NB4 (cell line): ENCODE measurements around the gene BAZ2A.
"Not testable (repeated sequence)": the region's sequence is repeated elsewhere in the genome, so short reads cannot be mapped to it uniquely, and the experiment has no call there.

Experiments used
- DNase-seq: peaks from one replicate; pipeline ENCODE4 v3.0.0; 2010; ENCODE audit warnings: low read depth
- H3K4me3 ChIP-seq: one replicate; pipeline ENCODE4 v1.5.1; 2011; ENCODE audit warnings: mild to moderate bottlenecking, low read depth, low read length, moderate library complexity
- CTCF ChIP-seq: IDR thresholded peaks from one replicate; pipeline ENCODE4 v1.5.1; 2012; ENCODE audit warnings: low read depth, low read length
- MYC ChIP-seq: IDR thresholded peaks from 2 replicates; pipeline ENCODE4 v1.6.1; 2011; ENCODE audit warnings: low read depth, low read length
- POLR2A ChIP-seq: IDR thresholded peaks from 2 replicates; pipeline ENCODE4 v1.6.1; 2011; ENCODE audit warnings: mild to moderate bottlenecking; ENCODE audit not compliant: insufficient read length; ENCODE audit errors: extremely low read depth
- TF ChIP-seq, protein P1 (sequence below): IDR thresholded peaks from 2 replicates; pipeline ENCODE4 v1.6.1; 2011; ENCODE audit warnings: low read depth, low read length

BAZ2A gene

GRCh38 chr12:56670836-56671235 is 40.7 kb upstream of the BAZ2A start:
- TF ChIP-seq, protein P1, sequence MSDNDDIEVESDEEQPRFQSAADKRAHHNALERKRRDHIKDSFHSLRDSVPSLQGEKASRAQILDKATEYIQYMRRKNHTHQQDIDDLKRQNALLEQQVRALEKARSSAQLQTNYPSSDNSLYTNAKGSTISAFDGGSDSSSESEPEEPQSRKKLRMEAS: no peak
- TF ChIP-seq POLR2A: no peak
- TF ChIP-seq MYC: no peak
- TF ChIP-seq CTCF: no peak
- no peak for DNase-seq
- H3K4me3 ChIP-seq: no peak overlapping the region

DNA sequence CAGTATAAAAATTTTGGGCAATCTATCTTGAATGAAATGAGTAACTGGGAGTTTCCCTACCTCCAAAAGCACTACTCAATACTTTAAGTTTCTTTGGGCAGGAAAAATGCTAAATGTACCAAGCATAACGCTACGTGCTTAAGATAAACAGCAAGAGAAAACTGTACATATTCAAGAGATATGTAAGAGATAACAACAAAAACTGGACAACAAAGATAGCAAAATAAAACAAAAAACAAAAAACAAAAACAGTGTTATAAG is 38.0 kb upstream of the BAZ2A start:
- no peak for TF ChIP-seq CTCF
- no peak for TF ChIP-seq POLR2A
- no peak for DNase-seq
- no peak overlapping the region for H3K4me3 ChIP-seq

GRCh38 chr12:56661979-56662638 is 32.0 kb upstream of the BAZ2A start:
- TF ChIP-seq MYC: no peak
- H3K4me3 ChIP-seq: no peak overlapping the region
- no peak for DNase-seq

- no peak overlapping the region for H3K4me3 ChIP-seq
- TF ChIP-seq, protein P1: no peak
- no peak for DNase-seq
Observed at GRCh38 chr12:56661560-56661959, 31.4 kb upstream of the BAZ2A start.

- no peak overlapping the region for H3K4me3 ChIP-seq
- DNase-seq: peak; percentile 64
- TF ChIP-seq CTCF: no peak
- TF ChIP-seq, protein P1: 0 out of 2 replicates have a peak, but pooled peaks have one; percentile 15
- TF ChIP-seq MYC: no peak
Observed at GRCh38 chr12:56658921-56659320, 28.8 kb upstream of the BAZ2A start.

GRCh38 chr12:56657416-56658379 is 27.6 kb upstream of the BAZ2A start:
- TF ChIP-seq POLR2A (no peak), CTCF (no peak), MYC (no peak)
- TF ChIP-seq, protein P1: no peak
- H3K4me3 ChIP-seq: no peak overlapping the region
- DNase-seq: no peak

GRCh38 chr12:56653781-56654180 is 23.7 kb upstream of the BAZ2A start:
- not testable (repeated sequence) for H3K4me3 ChIP-seq, DNase-seq

- not testable (repeated sequence) for H3K4me3 ChIP-seq, DNase-seq
Observed at GRCh38 chr12:56648023-56648422, 17.9 kb upstream of the BAZ2A start.
